ENCODE data around the gene GLI3.

Gene GLI3

GRCh38 chr7:42071372-42072261 lies 165.4 kb downstream of the GLI3 start:
- no peak for DNase-seq

- DNase-seq = no peak
Measured at GRCh38 chr7:42070068-42070467, 166.9 kb downstream of the GLI3 start.

- DNase-seq = no peak
Measured at GRCh38 chr7:42069590-42069989, 167.4 kb downstream of the GLI3 start.

GRCh38 chr7:42068554-42069280 lies 168.3 kb downstream of the GLI3 start:
- DNase-seq = no peak

- DNase-seq = no peak
Measured at GRCh38 chr7:42065942-42066341, 171.1 kb downstream of the GLI3 start.

- no peak for DNase-seq
Measured at GRCh38 chr7:42065015-42065414, 172.0 kb downstream of the GLI3 start.

GRCh38 chr7:42064534-42064933 lies 172.5 kb downstream of the GLI3 start:
- DNase-seq = no peak

GRCh38 chr7:42059275-42059674 lies 177.7 kb downstream of the GLI3 start:
- DNase-seq = no peak

GRCh38 chr7:42057331-42057730 lies 179.7 kb downstream of the GLI3 start:
- DNase-seq = no peak

- no peak for DNase-seq
Measured at GRCh38 chr7:42055171-42055570, 181.8 kb downstream of the GLI3 start.

- DNase-seq = no peak
Measured at GRCh38 chr7:42053834-42054233, 183.2 kb downstream of the GLI3 start.

- DNase-seq = no peak
Measured at GRCh38 chr7:42049761-42050160, 187.2 kb downstream of the GLI3 start.

GRCh38 chr7:42046483-42046882 lies 190.5 kb downstream of the GLI3 start:
- DNase-seq = no peak

GRCh38 chr7:42045961-42046360 lies 191.0 kb downstream of the GLI3 start:
- no peak for DNase-seq

- DNase-seq = no peak
Measured at GRCh38 chr7:42039921-42040320, 197.1 kb downstream of the GLI3 start.

GRCh38 chr7:42035210-42035609 lies 201.8 kb downstream of the GLI3 start:
- no peak for DNase-seq

- DNase-seq = no peak
Measured at GRCh38 chr7:42033480-42033879, 203.5 kb downstream of the GLI3 start.

- DNase-seq = no peak
Measured at GRCh38 chr7:42029405-42029804, 207.6 kb downstream of the GLI3 start.

- no peak for DNase-seq
Measured at GRCh38 chr7:42027521-42027920, 209.5 kb downstream of the GLI3 start.

GRCh38 chr7:42026622-42027197 lies 210.3 kb downstream of the GLI3 start:
- no peak for DNase-seq

- no peak for DNase-seq
Measured at GRCh38 chr7:42025635-42026375, 211.2 kb downstream of the GLI3 start.

- no peak for DNase-seq
Measured at GRCh38 chr7:42024537-42024936, 212.5 kb downstream of the GLI3 start.

- no peak for DNase-seq
Measured at GRCh38 chr7:42023262-42023661, 213.7 kb downstream of the GLI3 start.

Measured in stimulated activated CD4-positive, alpha-beta T cell treated with anti-CD3 and anti-CD28 coated beads, Interleukin-12 subunit alpha, Interleukin-12 subunit beta, amount 100 ng/mL, for 4 hours (primary cell).